Urothelium cell line (cell line): ENCODE results near the gene YDJC.
"Not testable (repeated sequence)": the region's sequence is repeated elsewhere in the genome, so short reads cannot be mapped to it uniquely, and the experiment has no call there.

Experiments used
- DNase-seq: peaks from one replicate; pipeline ENCODE4 v3.0.0; 2011; ENCODE audit warnings: low spot score, mixed read lengths
- FAIRE-seq: peaks from 2 replicates; lab custom pipeline; 2011; peaks lifted over from hg19 to GRCh38; lab: Jason Lieb, UNC

The YDJC gene

GRCh38 chr22:21582801-21583740 lies 46.8 kb downstream of the YDJC start:
- no peak for DNase-seq
- FAIRE-seq, result no peak

GRCh38 chr22:21581009-21581713 lies 48.7 kb downstream of the YDJC start:
- DNase-seq, FAIRE-seq: not testable (repeated sequence)

GRCh38 chr22:21580623-21581007 lies 49.2 kb downstream of the YDJC start:
- not testable (repeated sequence) for DNase-seq, FAIRE-seq

- DNase-seq (no peak), FAIRE-seq (no peak)
Observed at GRCh38 chr22:21579474-21579851, 50.4 kb downstream of the YDJC start.
